Measurements from ENCODE around the gene DUS1L.

Gene DUS1L

DNA sequence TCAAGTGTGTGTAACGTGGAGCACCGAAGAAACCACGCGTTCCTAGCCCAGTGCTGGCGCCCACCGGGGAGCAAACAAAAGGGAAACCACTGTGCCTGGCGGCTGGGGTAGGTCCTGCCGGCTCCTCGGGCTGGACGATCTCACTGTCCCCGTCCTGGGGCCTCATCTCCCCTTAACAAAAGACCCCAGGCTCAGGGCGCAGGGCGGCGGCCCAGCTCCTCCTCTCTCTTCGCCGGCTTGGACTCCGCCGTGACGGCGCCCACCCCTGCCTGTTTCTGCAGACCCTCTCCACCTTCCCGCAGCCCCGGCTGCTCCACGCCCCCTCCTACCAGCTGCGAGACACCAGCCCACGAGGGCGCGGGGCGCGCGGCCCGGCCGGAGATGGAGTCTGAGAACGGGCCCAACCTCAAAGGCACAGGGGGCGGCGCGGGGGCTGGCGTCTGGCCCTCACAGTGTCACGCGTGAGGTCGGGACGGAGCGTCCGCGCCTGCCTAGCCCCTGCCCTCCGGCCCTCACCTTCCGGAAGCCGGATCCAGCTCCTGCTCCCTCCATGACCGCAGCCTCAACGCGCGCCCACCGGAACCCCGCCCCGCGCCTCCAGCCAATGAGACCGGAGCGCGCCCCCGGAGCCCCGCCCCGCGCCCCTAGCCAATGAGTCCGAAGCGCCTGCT, 43.2 kb downstream of the DUS1L start, which contains the start of gene CENPX:
CENPX (minus strand) TSS at position 569 of the 671 bp plus-strand sequence; CDS start at position 552, 17 bp downstream.
- Histone ChIP-seq H3K9ac (ENCODE audit: low read depth, low read length) (peak within 1 kb of the TSS; percentile 92), H3K36me3 (ENCODE audit: insufficient read depth, low read length) (no peaks in the 10 kb centered on the region), H3K4me1 (ENCODE audit: insufficient read depth, low read length) (no peaks in the 10 kb centered on the region; the same call in 1 of the 2 replicates), H3K9me3 (ENCODE audit: control insufficient read depth, insufficient read depth, low read length) (no peaks in the 10 kb centered on the region)

DNA sequence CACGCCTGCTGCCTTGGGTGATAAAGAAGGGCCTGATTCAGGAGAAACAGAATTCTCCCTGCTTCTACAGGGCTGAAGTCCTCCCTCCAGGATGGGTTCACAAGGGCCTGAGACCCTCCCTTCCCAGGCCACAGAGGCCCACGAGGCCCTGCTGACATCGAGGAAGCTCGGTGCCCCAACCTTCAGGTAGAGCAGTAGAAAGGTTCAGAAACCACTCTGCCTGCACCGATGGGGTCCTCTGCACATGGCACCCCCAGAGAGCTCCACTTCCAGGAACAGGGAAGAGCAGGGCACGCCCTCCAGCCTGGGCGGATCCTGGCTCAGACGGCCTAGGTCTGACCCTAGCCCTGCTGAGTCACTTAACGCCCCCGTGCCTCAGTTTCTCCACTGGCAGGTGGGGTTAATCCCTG, 43.7 kb downstream of the DUS1L start:
- H3K9me3 ChIP-seq (ENCODE audit: control insufficient read depth, insufficient read depth, low read length) = no peaks in the 10 kb centered on the region
- H3K9ac ChIP-seq (ENCODE audit: low read depth, low read length) = peak overlapping the region; percentile 92
- H3K36me3 ChIP-seq (ENCODE audit: insufficient read depth, low read length) = no peaks in the 10 kb centered on the region
- H3K4me1 ChIP-seq (ENCODE audit: insufficient read depth, low read length) = no peaks in the 10 kb centered on the region; the same call in 1 of the 2 replicates

DNA sequence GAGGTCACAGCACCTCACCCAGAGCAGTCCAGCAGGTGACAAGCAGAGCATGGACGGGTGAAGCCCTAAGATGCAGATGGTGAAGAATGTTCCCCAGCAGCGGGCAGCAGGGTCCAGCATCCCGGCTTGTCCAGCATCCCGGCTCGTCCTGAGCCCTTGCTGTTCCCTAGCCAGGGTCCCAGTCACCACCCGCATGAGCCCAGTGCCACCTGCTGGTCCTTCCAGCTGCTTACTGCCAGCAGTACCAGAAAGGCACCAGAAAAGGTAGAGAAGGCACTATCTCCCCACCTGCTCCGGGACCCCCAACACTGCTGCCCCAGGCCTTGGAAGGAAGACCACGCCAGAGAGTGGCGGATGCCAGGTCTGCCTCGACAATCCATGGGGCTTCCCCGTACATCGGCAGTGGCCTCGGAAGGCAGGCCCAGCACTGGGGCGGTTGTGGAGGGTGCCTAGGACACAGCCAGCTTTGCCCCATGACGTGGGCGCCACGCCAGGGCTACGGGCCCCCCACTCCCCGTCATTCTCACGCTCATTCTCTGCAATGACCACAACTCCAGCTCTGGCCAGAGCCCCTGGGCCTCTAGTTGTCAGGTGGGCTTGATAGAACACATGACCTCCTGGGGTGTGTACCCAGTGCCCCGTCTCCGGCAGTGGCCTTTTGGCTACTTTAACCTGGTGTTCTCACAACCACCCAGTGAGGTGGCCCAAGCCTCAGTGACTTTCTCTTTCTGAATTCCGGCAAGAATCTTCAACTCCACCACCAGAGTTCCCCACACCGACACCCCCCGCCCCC, 44.3 kb downstream of the DUS1L start:
- Histone ChIP-seq H3K4me1 (ENCODE audit: insufficient read depth, low read length) (no peaks in the 10 kb centered on the region; the same call in 1 of the 2 replicates), H3K9ac (ENCODE audit: low read depth, low read length) (peak overlapping the region; percentile 92; the same call in 1 of the 2 replicates), H3K36me3 (ENCODE audit: insufficient read depth, low read length) (no peaks in the 10 kb centered on the region), H3K9me3 (ENCODE audit: control insufficient read depth, insufficient read depth, low read length) (no peaks in the 10 kb centered on the region)

DNA sequence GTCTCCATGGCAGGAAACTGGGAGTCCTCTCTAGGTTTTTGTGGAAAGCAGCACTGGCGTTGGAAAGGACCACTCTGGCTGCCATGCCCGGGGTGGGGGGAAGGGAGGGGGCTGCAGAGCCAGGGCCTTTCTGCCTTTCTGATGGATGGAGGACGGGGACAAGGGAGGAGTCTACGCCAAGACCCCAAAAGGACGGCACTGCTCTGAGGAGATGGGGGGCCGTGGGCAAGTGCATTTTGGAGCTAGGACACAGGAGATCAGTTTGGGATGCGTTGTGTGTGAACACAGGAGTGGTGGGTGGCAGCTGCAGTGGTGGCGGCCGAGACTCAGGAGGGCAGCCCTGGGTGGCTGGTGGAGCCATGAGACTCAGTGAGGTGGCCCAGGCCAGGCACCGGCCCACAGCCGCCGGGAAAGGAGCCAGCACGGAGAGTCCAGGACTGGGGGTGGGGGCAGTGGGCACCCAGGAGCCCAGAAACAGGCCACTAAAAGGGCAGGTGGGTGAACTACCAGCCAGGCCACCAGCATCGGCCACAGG, 45.0 kb downstream of the DUS1L start:
- Histone ChIP-seq H3K4me1 (ENCODE audit: insufficient read depth, low read length) (no peaks in the 10 kb centered on the region; the same call in 1 of the 2 replicates), H3K9me3 (ENCODE audit: control insufficient read depth, insufficient read depth, low read length) (no peaks in the 10 kb centered on the region), H3K36me3 (ENCODE audit: insufficient read depth, low read length) (no peaks in the 10 kb centered on the region), H3K9ac (ENCODE audit: low read depth, low read length) (no peak overlapping the region)

DNA sequence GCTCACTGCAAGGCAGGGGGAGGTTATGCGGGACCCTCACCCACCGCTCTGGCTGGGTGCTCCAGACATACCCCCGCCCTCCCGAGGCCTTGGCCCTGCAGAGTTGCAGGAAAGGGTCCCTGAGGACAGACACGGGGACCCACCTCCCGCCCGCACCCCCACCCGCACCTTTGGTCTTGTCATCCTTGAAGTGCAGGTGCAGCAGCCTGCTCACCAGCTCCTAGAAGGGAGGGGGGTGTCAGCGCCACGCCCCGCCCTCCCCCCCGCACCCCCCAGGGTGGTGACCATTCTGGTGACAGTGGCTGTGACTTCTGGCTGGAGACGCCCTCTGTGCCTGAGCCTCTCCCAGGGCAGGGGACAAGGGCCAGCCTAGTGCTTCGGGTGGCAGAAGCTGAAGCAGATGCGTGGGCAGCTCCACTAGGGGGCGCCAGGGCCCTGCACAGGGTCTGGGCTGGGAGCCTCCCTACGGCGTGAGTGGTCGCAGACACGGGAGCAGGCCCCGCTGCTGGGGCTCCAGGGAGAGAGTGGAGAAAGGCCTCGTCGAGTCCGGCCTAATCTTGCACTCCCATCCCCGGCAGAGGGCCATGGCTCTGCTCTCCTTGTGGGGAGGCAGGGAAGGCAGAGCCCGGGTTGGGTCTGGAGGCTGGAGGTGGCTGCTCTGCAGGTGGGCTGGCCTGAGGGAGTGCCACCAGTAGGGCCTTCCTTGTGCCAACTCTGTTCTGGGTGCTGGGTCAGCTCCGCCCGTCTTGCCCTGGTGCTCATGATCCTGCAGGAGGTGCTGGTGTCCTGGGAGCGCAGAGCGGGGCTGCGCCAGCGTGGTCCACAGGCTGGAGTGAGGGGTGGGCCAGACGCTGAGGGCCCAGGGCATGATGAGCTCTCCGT, 45.7 kb downstream of the DUS1L start:
- Histone ChIP-seq H3K4me1 (ENCODE audit: insufficient read depth, low read length) (no peaks in the 10 kb centered on the region; the same call in 1 of the 2 replicates), H3K36me3 (ENCODE audit: insufficient read depth, low read length) (no peaks in the 10 kb centered on the region), H3K9ac (ENCODE audit: low read depth, low read length) (no peak overlapping the region), H3K9me3 (ENCODE audit: control insufficient read depth, insufficient read depth, low read length) (no peaks in the 10 kb centered on the region)

DNA sequence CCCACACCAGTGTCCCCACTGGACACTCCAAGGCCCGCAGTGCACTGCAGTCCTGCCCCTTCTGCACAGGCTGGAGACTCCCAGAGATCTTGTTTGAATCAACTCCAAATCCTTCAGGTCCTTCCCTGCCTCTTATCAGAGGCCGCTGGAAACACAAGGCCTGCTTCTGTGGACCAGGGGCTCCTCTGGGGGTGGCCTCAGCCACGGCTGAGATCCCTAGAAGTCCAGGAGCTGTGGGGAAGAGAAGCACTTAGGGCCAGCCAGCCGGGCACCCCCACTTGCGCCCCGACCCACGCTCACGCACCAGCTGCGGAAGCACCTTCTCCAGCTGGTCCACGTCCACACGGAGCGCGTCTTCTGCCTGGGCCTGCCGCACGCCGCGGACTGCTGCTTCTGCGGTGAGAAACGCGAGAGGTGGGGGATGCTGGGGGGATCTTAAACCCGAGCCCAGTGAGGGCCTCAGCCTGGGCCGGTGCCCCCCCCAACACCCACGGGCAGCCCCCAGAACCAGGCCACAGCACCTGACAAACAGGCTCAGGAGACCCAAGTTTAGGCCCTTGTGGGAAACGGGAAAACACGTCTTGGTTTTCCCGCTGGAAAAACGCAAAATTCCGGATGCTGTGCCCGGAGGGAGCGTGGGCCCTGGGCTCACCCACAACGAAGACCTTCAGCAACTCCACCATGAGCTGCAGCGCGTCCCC, 46.5 kb downstream of the DUS1L start:
- Histone ChIP-seq H3K9ac (ENCODE audit: low read depth, low read length) (no peak overlapping the region), H3K36me3 (ENCODE audit: insufficient read depth, low read length) (no peaks in the 10 kb centered on the region), H3K9me3 (ENCODE audit: control insufficient read depth, insufficient read depth, low read length) (no peaks in the 10 kb centered on the region), H3K4me1 (ENCODE audit: insufficient read depth, low read length) (no peaks in the 10 kb centered on the region; the same call in 1 of the 2 replicates)

DNA sequence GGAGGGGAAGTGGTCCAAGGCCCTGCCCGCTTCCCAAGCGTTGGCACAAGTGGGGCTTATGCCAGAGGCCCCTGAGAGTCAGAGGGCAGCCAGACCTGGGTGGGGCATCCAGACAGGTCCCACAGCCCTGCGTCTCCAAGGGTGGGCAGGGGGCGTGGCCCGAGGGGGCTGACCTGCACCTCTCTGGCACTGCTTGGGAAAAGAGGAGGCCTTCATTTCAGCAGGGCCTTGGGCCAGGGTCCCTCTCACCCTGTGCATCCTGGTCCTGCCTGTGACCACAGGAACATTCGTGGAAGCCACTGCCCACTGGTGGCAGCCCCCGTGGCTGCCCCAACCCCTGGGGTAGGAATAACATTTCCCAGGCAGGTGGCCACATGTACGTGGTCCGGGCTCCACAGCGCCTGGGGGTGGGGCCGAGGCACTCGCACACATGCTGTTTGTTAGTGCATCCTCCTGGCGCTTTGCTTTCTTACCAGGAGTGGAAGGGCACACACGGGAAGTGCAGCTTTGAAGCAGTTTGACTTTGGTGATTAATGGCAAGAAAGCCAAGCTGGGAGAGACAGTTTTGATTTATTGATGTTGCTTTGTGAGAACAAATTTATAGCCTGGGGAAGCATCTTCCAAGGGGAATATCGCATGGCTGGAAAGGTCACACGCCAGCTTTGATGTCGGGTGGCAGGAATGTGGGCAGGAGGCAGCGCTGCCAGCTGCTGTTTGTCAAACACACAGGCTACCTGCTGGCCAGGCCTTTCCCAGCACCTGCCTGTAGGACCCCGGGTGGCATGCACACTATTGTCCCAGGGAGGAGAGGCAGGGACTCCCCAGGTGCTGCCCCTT, 47.2 kb downstream of the DUS1L start:
- no peak overlapping the region for H3K9ac ChIP-seq (ENCODE audit: low read depth, low read length)
- H3K9me3 ChIP-seq (ENCODE audit: control insufficient read depth, insufficient read depth, low read length) = no peaks in the 10 kb centered on the region
- H3K36me3 ChIP-seq (ENCODE audit: insufficient read depth, low read length) = no peaks in the 10 kb centered on the region
- no peaks in the 10 kb centered on the region; the same call in 1 of the 2 replicates for H3K4me1 ChIP-seq (ENCODE audit: insufficient read depth, low read length)

DNA sequence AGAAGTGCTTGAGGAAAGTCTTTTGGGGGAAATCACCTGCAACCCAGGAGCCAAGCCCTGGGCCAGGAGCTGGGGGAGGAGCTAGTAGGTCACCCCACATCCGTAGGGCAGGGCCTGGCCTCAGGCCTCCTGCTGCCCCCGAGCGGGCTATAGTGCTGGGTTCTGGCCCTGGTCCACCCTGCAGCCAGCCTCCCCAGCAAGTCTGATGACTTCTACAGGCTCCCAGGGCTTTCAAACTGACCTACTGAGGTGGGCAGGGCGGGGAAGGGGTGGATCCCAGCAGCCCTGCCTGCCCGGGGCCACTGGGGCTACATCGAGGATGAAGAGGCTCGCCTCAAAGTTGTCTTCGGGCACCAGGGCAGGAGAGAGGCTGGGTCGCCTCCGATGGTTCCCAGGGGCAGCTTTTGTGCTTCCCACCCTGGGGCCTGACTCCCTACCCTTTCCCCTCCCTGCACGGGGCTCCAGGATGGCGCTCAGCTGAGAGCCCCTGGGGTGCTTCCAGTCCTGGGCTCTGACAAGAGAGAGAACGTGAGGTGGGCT, 47.9 kb downstream of the DUS1L start:
- Histone ChIP-seq H3K36me3 (ENCODE audit: insufficient read depth, low read length) (no peaks in the 10 kb centered on the region), H3K9ac (ENCODE audit: low read depth, low read length) (no peak overlapping the region)

DNA sequence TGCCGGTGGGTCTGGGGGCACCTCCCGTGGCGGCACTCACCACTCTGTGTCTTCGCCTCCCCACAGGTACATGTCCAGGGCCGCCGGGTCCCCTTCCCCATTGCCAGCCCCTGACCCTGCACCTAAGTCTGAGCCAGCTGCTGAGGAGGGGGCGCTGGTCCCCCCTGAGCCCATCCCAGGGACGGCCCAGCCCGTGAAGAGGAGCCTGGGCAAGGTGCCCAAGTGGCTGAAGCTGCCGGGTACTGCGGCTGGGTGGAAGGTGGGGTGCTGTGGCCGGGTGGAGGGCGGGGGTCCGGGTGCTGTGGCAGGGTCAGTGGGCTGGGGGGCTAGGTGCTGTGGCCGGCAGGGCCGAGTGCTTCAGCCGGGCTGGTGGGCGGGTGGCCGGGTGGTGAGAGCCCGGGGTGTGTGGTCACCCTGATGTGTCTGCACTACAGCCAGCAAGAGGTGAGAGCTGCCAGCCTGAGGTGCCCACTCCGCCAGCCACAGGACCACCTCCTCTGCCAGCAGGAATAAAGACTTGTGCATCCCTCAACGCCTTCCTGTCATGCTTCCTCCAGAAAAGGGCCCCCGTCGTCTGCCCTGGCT, 48.6 kb downstream of the DUS1L start:
- Histone ChIP-seq H3K9me3 (ENCODE audit: control insufficient read depth, insufficient read depth, low read length) (no peaks in the 10 kb centered on the region), H3K9ac (ENCODE audit: low read depth, low read length) (no peak overlapping the region), H3K4me1 (ENCODE audit: insufficient read depth, low read length) (no peaks in the 10 kb centered on the region; the same call in 1 of the 2 replicates), H3K36me3 (ENCODE audit: insufficient read depth, low read length) (no peaks in the 10 kb centered on the region)

More for the DNA sequence above, 47.9 kb downstream of the DUS1L start:
- no peaks in the 10 kb centered on the region for H3K9me3 ChIP-seq (ENCODE audit: control insufficient read depth, insufficient read depth, low read length)
- H3K4me1 ChIP-seq (ENCODE audit: insufficient read depth, low read length) = no peaks in the 10 kb centered on the region; the same call in 1 of the 2 replicates

DNA sequence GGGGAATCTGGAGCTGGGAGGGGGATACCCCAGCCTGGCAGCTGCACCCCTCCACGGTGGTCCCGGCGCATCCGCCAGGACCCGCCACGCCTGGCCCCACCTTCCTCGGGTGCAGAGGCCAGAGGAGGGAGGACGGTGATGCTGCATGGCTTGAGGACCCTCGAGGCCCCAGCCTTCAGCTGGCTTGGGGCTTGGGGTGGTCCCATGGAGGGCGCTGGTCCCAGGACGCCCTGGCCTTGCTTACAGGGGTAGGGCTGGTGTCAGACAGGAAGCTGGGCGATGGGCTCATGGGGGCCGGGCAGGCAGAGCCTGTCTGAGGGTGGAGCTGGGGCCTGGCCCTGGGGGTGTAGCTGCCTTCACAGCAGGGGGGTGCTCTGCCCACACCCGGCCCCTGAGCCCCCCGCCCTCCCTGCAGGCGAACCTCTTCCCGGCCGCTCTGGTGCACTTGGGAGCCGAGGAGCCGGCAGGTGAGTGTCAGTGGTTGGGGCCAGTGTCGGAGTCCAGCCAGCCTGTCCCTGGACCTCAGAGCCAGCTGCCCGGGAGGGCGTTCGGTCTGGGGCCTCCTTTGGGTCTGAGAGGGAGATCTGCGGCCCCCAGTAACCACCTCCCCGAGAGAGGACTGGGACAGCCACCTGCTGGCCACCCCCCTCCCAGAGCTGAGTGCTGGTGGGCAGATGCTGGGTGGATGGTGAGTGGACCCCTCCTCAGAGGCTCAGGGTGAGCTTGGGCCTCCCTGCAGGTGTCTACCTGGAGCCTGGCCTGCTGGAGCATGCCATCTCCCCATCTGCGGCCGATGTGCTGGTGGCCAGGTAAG, 49.3 kb downstream of the DUS1L start:
- H3K9ac ChIP-seq (ENCODE audit: low read depth, low read length) = no peak overlapping the region
- no peaks in the 10 kb centered on the region for H3K9me3 ChIP-seq (ENCODE audit: control insufficient read depth, insufficient read depth, low read length)
- H3K4me1 ChIP-seq (ENCODE audit: insufficient read depth, low read length) = no peaks in the 10 kb centered on the region; the same call in 1 of the 2 replicates
- H3K36me3 ChIP-seq (ENCODE audit: insufficient read depth, low read length) = no peaks in the 10 kb centered on the region

DNA sequence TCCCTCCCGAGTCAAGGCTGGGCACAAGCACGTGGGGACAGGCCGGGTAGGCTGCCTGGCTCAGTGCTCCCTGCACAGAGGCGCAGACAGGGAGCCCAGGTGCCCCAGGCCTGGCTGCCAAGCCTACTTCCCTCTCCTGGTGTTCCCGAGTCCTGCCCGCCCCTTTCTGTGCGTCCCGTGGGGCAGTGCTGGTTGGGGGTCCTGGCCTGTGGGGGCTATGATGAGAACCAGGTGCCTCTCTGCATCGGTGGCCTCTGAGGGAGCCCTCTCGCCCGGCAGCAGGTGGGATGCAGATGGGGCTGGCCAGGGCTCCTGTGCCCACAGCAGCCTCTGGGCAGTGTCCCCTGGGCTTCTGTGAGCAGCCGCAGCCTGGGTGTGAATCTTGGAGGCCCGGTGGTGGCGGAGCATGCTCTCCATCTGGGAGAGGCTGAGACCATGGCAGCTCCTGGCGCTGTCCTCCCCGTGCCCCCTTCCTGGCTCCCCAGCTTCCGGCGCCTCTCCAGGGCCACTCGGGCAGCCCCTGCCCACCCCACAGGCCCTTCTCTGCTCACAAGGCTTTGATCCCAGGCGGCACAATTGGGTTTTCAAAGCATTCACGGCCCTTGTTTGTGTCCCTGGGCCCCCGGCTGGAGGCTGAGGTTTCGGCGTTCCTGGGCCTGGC, 50.2 kb downstream of the DUS1L start:
- no peaks in the 10 kb centered on the region for H3K36me3 ChIP-seq (ENCODE audit: insufficient read depth, low read length)

More for the DNA sequence above, 50.2 kb downstream of the DUS1L start:
- H3K4me1 ChIP-seq (ENCODE audit: insufficient read depth, low read length) = no peaks in the 10 kb centered on the region; the same call in 1 of the 2 replicates
- no peaks in the 10 kb centered on the region for H3K9me3 ChIP-seq (ENCODE audit: control insufficient read depth, insufficient read depth, low read length)
- H3K9ac ChIP-seq (ENCODE audit: low read depth, low read length) = no peak overlapping the region
